Upper lobe of left lung (tissue), 6 donors: ENCODE data around the gene FAM228B. TPM values are rescaled to one million over a fixed set of nuclear protein-coding genes. Genes with fewer than 3 reads are reported as not detected.

Experiments
- ATAC-seq, 2 donors: fragments of 200-7000 bp; cut with Tn5 transposase; one replicate each; pipeline ENCODE4 v1.9.1; 2022; ENCODE audit warnings: mild to moderate bottlenecking in 2 of 2, moderate library complexity in 2 of 2; ENCODE audit not compliant: low FRiP score in 2 of 2
- DNase-seq, 2 donors: peaks; one replicate each; pipeline ENCODE4 v3.0.0-alpha.2; 2019 to 2020
- H3K27ac ChIP-seq, 4 donors: fragments of 200-600 bp; sonication (generic); one replicate each; pipeline ENCODE4 v1.5.1; 2016 to 2019
- H3K27me3 ChIP-seq, 4 donors: fragments of 200-600 bp; sonication (generic); one replicate each; pipeline ENCODE4 v1.5.1; 2017 to 2019
- H3K36me3 ChIP-seq, 4 donors: fragments of 200-600 bp; sonication (generic); one replicate each; pipeline ENCODE4 v1.5.1; 2016 to 2019
- H3K4me1 ChIP-seq, 4 donors: fragments of 200-600 bp; sonication (generic); one replicate each; pipeline ENCODE4 v1.5.1; 2018 to 2019
- H3K4me3 ChIP-seq, 4 donors: fragments of 200-600 bp; sonication (generic); one replicate each; pipeline ENCODE4 v1.5.1; 2017 to 2019; ENCODE audit warnings: mild to moderate bottlenecking in 2 of 4, moderate library complexity in 1 of 4
- H3K9me3 ChIP-seq, 4 donors: fragments of 200-600 bp; sonication (generic); one replicate each; pipeline ENCODE4 v1.5.1; 2018 to 2019
- EP300 ChIP-seq, 4 donors: sonication (generic); formaldehyde crosslinking; IDR thresholded peaks; one replicate each; pipeline ENCODE4 v1.5.1; 2017; ENCODE audit warnings: antibody characterized with exemption in 4 of 4, control low read depth in 2 of 4
- POLR2A ChIP-seq, 4 donors: fragments of 450-650 bp; IDR thresholded peaks; one replicate each; pipeline ENCODE4 v1.5.1; 2016 to 2017; ENCODE audit warnings: antibody characterized with exemption in 4 of 4, mild to moderate bottlenecking in 2 of 4
- POLR2AphosphoS5 ChIP-seq, 2 donors: sonication (generic); formaldehyde crosslinking; IDR thresholded peaks; one replicate each; pipeline ENCODE4 v1.5.1; 2017; ENCODE audit warnings: antibody characterized with exemption in 2 of 2
- WGBS, 2 donors: methylation state at CpG; one replicate each; pipeline ENCODE4 v1.1.5; 2017 to 2018; 5-methylcytosine and 5-hydroxymethylcytosine counted together
- total RNA-seq, 6 donors: library from RNA; depleted of rRNA in 4 of 6; stranded (reverse); fragments of >200 nt in 4 of 6; gene quantifications; one replicate each; pipeline versions ENCODE4 v1.1.0 to v1.2.1, GENCODE V29; 2016 to 2021
- TF ChIP-seq, protein P1 (sequence below), 6 experiments: fragments of 450-650 bp in 4 of 6; fragments of 200-600 bp in 2 of 6; sonication (generic) in 2 of 6; IDR thresholded peaks; one replicate each; pipeline ENCODE4 v1.5.1; 2016 to 2019; ENCODE audit warnings: antibody characterized with exemption in 6 of 6
- donor health status: DM: no; HTN: no; CAD: no; lungs with moderate emphysema.
- donor health status: DM: no; HTN: yes; CAD: no; lungs with severe emphysema.

FAM228B gene
- total RNA-seq, 6 donors from 2014 or later = 15.5 to 28.3 (median 22.8) TPM

- no peak for ATAC-seq
- peak overlapping the region; percentile 90 to 97 (median 94) for H3K27ac ChIP-seq
- TF ChIP-seq, protein P1, sequence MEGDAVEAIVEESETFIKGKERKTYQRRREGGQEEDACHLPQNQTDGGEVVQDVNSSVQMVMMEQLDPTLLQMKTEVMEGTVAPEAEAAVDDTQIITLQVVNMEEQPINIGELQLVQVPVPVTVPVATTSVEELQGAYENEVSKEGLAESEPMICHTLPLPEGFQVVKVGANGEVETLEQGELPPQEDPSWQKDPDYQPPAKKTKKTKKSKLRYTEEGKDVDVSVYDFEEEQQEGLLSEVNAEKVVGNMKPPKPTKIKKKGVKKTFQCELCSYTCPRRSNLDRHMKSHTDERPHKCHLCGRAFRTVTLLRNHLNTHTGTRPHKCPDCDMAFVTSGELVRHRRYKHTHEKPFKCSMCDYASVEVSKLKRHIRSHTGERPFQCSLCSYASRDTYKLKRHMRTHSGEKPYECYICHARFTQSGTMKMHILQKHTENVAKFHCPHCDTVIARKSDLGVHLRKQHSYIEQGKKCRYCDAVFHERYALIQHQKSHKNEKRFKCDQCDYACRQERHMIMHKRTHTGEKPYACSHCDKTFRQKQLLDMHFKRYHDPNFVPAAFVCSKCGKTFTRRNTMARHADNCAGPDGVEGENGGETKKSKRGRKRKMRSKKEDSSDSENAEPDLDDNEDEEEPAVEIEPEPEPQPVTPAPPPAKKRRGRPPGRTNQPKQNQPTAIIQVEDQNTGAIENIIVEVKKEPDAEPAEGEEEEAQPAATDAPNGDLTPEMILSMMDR (IDR thresholded peaks at IDR 0.05) = no peak
- TF ChIP-seq EP300 (IDR thresholded peaks at IDR 0.05) (no peak), POLR2A (IDR thresholded peaks at IDR 0.05) (peak in 3 of 4 donors; percentile 44 to 77 (median 67)), POLR2AphosphoS5 (IDR thresholded peaks at IDR 0.05) (peak; percentile 8 to 30)
- H3K4me3 ChIP-seq = peak overlapping the region; percentile 59 to 86 (median 64)
- H3K4me1 ChIP-seq = peaks cover 16 to 43% (median 26%) of the 10 kb centered on the region in 4 donors
- no peaks in the 10 kb centered on the region for H3K27me3 ChIP-seq
- 1% methylated on average over 23 to 41 of the region's 41 CpGs for WGBS, 2 donors
- peaks cover 12 to 38% (median 15%) of the 10 kb centered on the region in 4 donors for H3K36me3 ChIP-seq
- no peaks in the 10 kb centered on the region for H3K9me3 ChIP-seq
- DNase-seq = no peak
Measured at GRCh38 chr2:24076849-24077534, 46.3 kb upstream of the FAM228B start.

DNA sequence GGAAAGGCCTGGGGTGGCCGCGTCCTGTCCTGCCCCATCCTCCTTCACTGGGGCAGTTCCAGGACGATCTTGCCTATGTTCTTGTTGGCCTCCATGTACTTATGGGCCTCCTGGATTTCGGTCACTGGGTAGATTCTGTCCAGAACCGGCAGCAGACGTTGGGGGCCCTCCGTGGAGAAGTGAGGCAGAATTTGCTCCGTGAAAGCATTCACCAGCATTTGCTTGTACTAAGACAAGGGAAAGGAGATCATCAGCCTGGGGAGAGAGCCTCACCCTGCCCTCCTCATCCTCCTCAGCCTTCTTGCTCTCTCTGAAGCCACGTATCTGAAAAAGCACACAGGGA lies 45.8 kb upstream of the FAM228B start:
- no peak for ATAC-seq
- WGBS, 2 donors = 12 to 13% methylated on average over 4 to 9 of the region's 9 CpGs
- H3K36me3 ChIP-seq = peaks cover 12 to 38% (median 14%) of the 10 kb centered on the region in 4 donors
- peak overlapping the region; percentile 59 to 86 (median 64) for H3K4me3 ChIP-seq
- no peaks in the 10 kb centered on the region for H3K9me3 ChIP-seq
- H3K27ac ChIP-seq = peak overlapping the region; percentile 90 to 97 (median 94)
- no peak for TF ChIP-seq POLR2AphosphoS5 (IDR thresholded peaks at IDR 0.05)
- TF ChIP-seq, protein P1 (IDR thresholded peaks at IDR 0.05) = no peak
- no peak for TF ChIP-seq POLR2A (IDR thresholded peaks at IDR 0.05)
- TF ChIP-seq EP300 (IDR thresholded peaks at IDR 0.05) = no peak
- no peaks in the 10 kb centered on the region for H3K27me3 ChIP-seq
- no peak for DNase-seq
- peaks cover 19 to 48% (median 28%) of the 10 kb centered on the region in 4 donors for H3K4me1 ChIP-seq

- ATAC-seq (no peak), DNase-seq (no peak)
- no peaks in the 10 kb centered on the region for H3K9me3 ChIP-seq
- H3K27ac ChIP-seq = peak overlapping the region; percentile 90 to 97 (median 94)
- H3K36me3 ChIP-seq = peaks cover 8 to 36% (median 14%) of the 10 kb centered on the region in 4 donors
- TF ChIP-seq POLR2AphosphoS5 (IDR thresholded peaks at IDR 0.05) (no peak), POLR2A (IDR thresholded peaks at IDR 0.05) (no peak), EP300 (IDR thresholded peaks at IDR 0.05) (no peak)
- TF ChIP-seq, protein P1 (IDR thresholded peaks at IDR 0.05) = no peak
- peak overlapping the region in 3 of 4 donors; percentile 59 to 86 (median 61) for H3K4me3 ChIP-seq
- 69% methylated on average over 2 of the region's 2 CpGs for WGBS, 2 donors
- H3K27me3 ChIP-seq = no peaks in the 10 kb centered on the region
- peaks cover 23 to 52% (median 31%) of the 10 kb centered on the region in 4 donors for H3K4me1 ChIP-seq
Measured at GRCh38 chr2:24077879-24078278, 45.4 kb upstream of the FAM228B start.

DNA sequence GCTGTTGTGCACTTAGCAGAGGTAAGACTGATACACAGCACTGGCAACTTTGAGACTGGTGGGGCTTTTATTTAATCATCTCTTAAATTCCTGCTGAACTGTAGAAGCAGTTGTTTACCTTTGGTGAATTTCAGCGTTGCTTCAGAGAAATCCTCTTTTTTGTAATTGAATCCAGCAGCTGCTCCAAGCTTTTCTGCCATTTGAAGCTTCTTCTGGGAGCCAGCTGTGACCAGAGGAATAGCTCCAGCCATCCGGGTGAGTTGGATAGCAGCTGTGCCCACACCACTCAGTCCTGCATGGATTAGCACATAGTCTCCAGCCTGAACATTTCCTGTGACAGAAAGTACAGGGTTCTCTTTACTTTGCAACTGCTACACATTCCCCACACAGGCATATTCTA lies 42.6 kb upstream of the FAM228B start:
- no peak overlapping the region for H3K4me3 ChIP-seq
- no peaks in the 10 kb centered on the region for H3K9me3 ChIP-seq
- no peaks in the 10 kb centered on the region for H3K27me3 ChIP-seq
- peak overlapping the region in 1 of 4 donors; percentile 58 for H3K27ac ChIP-seq
- TF ChIP-seq EP300 (IDR thresholded peaks at IDR 0.05) (no peak), POLR2AphosphoS5 (IDR thresholded peaks at IDR 0.05) (no peak), POLR2A (IDR thresholded peaks at IDR 0.05) (no peak)
- TF ChIP-seq, protein P1 (IDR thresholded peaks at IDR 0.05) = no peak
- no peak for ATAC-seq
- H3K4me1 ChIP-seq = peaks cover 28 to 46% (median 35%) of the 10 kb centered on the region in 4 donors
- H3K36me3 ChIP-seq = peaks cover 0 to 27% (median 14%) of the 10 kb centered on the region in 4 donors
- no peak for DNase-seq
- WGBS, 2 donors = 47 to 66% methylated on average over 2 of the region's 2 CpGs
